ENCODE measurements around the gene SEC14L3.

- TF ChIP-seq EZH2 (IDR thresholded peaks at IDR 0.05) (no peak), POLR2AphosphoS5 (IDR thresholded peaks at IDR 0.05; ENCODE audit: borderline replicate concordance, low read depth, low read length) (no peak)
Observed at GRCh38 chr22:30433227-30433626, 38.6 kb downstream of the SEC14L3 start.
